Ovary (tissue), 3 donors: ENCODE data around the gene CYB561A3.

Experiments used
- CTCF ChIP-seq, 3 donors: fragments of 450-650 bp in 2 of 3; fragments of 200-600 bp in 1 of 3; IDR thresholded peaks; one replicate each; pipeline versions ENCODE4 v1.5.1 to v1.8.0; 2016 to 2022; ENCODE audit warnings: antibody characterized with exemption in 3 of 3, mild to moderate bottlenecking in 1 of 3
- EP300 ChIP-seq: sonication (generic); formaldehyde crosslinking; IDR thresholded peaks from one replicate; pipeline ENCODE4 v1.6.1; 2017; ENCODE audit warnings: antibody characterized with exemption
- donor health status: DM: no; HTN: no; CAD: no.

GRCh38 chr11:61375761-61376108 lies 14.1 kb upstream of the CYB561A3 start:
- TF ChIP-seq EP300 (no peak), CTCF (IDR thresholded peaks at IDR 0.05) (no peak)
